ENCODE measurements around the gene PLXNC1. TPM values are rescaled to one million over a fixed set of nuclear protein-coding genes. Genes with fewer than 3 reads are reported as not detected.

PLXNC1 gene
- total RNA-seq, 2 donors from 2014 or later, result 2.0 to 3.0 TPM

DNA sequence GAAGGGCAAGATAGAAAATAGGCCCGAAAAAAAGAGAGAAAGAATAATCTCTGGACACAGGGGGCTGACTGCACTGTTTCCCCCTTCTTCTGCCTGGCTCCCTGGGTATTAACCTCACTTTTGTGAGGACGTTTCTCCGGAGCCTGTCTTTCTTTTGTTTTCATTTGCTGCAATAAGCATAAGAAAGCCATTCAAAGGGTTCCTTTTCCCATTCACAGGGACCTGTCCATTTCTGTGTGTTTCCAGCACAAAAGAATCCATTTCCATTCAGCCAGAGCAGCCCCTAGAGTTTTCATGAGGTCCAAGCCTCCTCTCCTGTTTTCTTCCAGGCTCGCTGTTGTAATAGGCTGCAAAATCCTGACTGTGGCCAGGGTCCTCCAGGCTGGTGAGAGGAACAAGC lies 16.8 kb downstream of the PLXNC1 start:
- no peak for TF ChIP-seq CTCF (IDR thresholded peaks at IDR 0.05)
- H3K9me3 ChIP-seq, result no peaks in the 10 kb centered on the region
- H3K4me3 ChIP-seq, result no peak overlapping the region
- no peak for DNase-seq (ENCODE audit: low spot score)
- no peaks in the 10 kb centered on the region for H3K27me3 ChIP-seq
- no peak overlapping the region for H3K27ac ChIP-seq
- H3K4me1 ChIP-seq, result peaks cover 0 to 14% of the 10 kb centered on the region in 2 donors
- no peaks in the 10 kb centered on the region for H3K36me3 ChIP-seq

DNA sequence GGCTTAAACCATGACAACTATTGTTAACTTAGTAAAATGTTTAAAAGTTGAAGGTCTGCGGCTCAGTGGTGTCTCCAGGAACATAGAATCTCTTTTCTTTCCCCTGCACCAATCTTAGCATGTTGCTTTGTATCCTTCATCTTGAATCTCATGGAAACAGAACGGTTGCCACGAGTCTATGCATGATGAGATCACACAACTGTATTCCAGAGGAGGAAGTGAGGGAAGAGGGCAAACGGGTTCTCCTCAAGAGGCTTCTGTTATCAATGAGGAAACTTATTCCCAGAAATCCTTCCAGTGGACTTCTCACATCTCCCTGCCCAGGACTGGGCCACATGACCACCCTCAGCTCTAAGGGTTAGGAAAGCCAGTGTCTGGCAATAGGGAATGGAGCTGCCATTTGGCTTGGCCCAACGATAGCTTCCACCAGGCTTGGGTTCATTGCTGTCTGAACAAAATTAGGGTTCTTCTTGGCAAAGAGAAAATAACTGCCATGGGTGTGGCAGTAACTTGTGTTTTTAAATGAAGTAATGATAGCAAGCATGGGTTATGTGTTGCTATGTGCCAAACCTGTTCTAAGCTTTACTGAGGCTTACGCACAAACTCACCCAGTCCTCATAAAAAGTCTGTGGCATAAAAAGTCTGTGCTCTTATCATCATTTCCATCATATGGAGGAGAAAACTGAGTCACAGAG lies 17.4 kb downstream of the PLXNC1 start:
- no peak for TF ChIP-seq CTCF (IDR thresholded peaks at IDR 0.05)
- H3K4me1 ChIP-seq, result peaks cover 0 to 14% of the 10 kb centered on the region in 2 donors
- H3K36me3 ChIP-seq, result no peaks in the 10 kb centered on the region
- no peak overlapping the region for H3K4me3 ChIP-seq
- H3K9me3 ChIP-seq, result no peaks in the 10 kb centered on the region
- no peak overlapping the region for H3K27ac ChIP-seq
- no peak for DNase-seq (ENCODE audit: low spot score)
- no peaks in the 10 kb centered on the region for H3K27me3 ChIP-seq

- Histone ChIP-seq H3K36me3 (no peaks in the 10 kb centered on the region), H3K9me3 (no peaks in the 10 kb centered on the region), H3K4me3 (no peak overlapping the region), H3K4me1 (peaks cover 0 to 14% of the 10 kb centered on the region in 2 donors), H3K27me3 (no peaks in the 10 kb centered on the region), H3K27ac (no peak overlapping the region)
- TF ChIP-seq CTCF (IDR thresholded peaks at IDR 0.05), result no peak
- DNase-seq (ENCODE audit: low spot score), result no peak
These were observed 18.8 kb downstream of the PLXNC1 start for GRCh38 chr12:94167071-94167755.

DNA sequence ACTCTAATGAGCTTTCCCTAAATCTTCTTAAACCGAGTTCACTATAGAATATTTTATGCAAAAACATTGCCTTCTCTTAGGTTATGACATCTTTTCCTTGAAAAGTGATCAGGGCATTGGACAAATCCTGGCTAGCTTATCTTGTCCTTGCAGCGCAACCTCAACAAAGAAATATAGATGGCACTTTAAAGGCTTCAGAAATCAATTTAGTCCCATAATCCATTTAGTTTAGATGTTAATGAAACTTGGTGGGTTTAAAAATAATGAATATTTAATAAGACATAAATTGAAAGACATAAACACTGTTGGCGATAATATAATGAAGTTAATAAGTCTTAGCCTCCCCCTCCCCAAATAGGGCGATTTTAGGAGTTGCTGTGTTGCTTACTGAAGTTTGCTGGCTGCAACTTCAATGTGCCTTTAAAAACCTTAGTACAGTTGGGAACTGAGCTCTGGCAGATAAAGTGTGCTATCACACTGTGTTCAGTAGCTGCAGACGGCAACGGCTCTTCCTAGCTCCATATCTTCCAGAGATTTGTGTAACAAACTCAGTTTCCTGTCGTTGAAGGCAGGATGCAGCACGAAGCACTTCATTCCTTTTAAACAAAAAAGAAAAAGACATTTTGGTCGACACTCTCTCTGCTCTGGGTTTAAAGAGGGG lies 19.5 kb downstream of the PLXNC1 start:
- no peak for TF ChIP-seq CTCF (IDR thresholded peaks at IDR 0.05)
- Histone ChIP-seq H3K27ac (no peak overlapping the region), H3K4me3 (no peak overlapping the region), H3K4me1 (peaks cover 0 to 14% of the 10 kb centered on the region in 2 donors), H3K36me3 (no peaks in the 10 kb centered on the region), H3K9me3 (no peaks in the 10 kb centered on the region), H3K27me3 (no peaks in the 10 kb centered on the region)
- no peak for DNase-seq (ENCODE audit: low spot score)

DNA sequence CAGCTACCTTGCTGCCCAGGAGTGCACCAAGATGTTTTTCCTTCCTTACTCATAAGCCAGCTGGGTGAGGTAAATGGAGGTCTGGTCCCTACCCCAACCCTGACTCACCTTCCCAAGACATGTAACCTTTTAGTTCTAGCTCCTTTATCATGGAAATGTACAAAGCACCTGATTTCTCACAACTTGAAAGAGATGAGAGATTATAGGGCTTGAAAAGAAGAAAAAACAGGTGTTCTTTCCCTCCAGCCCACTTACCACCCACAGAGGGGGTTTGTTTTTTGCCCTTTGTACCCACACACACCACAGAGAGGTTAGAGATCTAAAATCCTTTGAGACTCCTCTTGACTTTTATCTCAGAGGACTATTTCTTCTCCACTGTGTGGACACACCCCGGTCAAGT lies 21.1 kb downstream of the PLXNC1 start:
- H3K36me3 ChIP-seq, result no peaks in the 10 kb centered on the region
- H3K4me3 ChIP-seq, result no peak overlapping the region
- no peak for TF ChIP-seq CTCF (IDR thresholded peaks at IDR 0.05)
- DNase-seq (ENCODE audit: low spot score), result no peak
- no peak overlapping the region for H3K27ac ChIP-seq
- H3K27me3 ChIP-seq, result no peaks in the 10 kb centered on the region
- H3K9me3 ChIP-seq, result no peaks in the 10 kb centered on the region
- H3K4me1 ChIP-seq, result peaks cover 0 to 14% of the 10 kb centered on the region in 2 donors
